Suprapubic skin (tissue), 3 donors: ENCODE data around the gene C6orf52.

Experiments used
- CTCF ChIP-seq, 2 donors: fragments of 200-600 bp in 1 of 2; fragments of 450-650 bp in 1 of 2; sonication (generic) in 1 of 2; IDR thresholded peaks; one replicate each; pipeline ENCODE4 v1.5.1; 2016 to 2019; ENCODE audit warnings: antibody characterized with exemption in 2 of 2, mild to moderate bottlenecking in 1 of 2, moderate library complexity in 1 of 2
- EP300 ChIP-seq: sonication (generic); formaldehyde crosslinking; IDR thresholded peaks from one replicate; pipeline ENCODE4 v1.6.1; 2017; ENCODE audit warnings: antibody characterized with exemption

DNA sequence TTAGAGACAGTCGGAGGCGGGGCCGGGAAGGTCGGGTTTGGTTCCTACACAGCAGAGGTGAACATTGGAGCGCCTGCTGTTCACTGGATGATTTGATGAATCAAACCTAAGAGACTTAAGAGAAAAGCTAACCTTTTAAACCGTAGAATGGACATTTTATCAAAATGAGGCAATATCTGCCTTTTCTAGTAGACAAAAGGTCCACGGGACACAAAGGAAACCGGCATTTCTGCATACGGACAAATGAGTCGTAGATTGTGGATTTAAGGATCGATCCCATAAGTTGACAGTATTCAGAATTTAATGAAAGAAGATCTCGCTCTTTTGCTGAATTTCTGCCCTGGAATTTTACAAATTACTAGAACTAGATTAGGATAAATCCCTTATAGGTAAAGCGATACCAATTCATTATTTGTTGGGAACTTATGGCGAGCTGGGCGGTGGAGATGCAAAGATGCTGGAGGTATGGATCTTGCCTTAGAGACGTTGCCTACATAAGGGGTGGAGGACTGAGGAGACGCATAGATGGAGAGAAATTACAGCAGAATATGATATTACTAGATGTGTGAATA is 756 bp upstream of the C6orf52 start:
- TF ChIP-seq CTCF (IDR thresholded peaks at IDR 0.05) (no peak), EP300 (no peak)
